IPS-18c (cell line): Measurements from ENCODE around the gene BMF.
"Not testable (repeated sequence)": the region's sequence is repeated elsewhere in the genome, so short reads cannot be mapped to it uniquely, and the experiment has no call there.

Experiments
- H3K4me3 ChIP-seq: 2 replicates; pipeline ENCODE4 v1.7.0; 2013; ENCODE audit warnings: low read depth, mild to moderate bottlenecking, low read length, moderate library complexity; ENCODE audit not compliant: insufficient read depth
- H3K9me3 ChIP-seq: one replicate; pipeline ENCODE4 v1.6.1; 2013; ENCODE audit warnings: mild to moderate bottlenecking, low read length, moderate library complexity; ENCODE audit not compliant: control insufficient read depth, insufficient read depth

Gene BMF

DNA sequence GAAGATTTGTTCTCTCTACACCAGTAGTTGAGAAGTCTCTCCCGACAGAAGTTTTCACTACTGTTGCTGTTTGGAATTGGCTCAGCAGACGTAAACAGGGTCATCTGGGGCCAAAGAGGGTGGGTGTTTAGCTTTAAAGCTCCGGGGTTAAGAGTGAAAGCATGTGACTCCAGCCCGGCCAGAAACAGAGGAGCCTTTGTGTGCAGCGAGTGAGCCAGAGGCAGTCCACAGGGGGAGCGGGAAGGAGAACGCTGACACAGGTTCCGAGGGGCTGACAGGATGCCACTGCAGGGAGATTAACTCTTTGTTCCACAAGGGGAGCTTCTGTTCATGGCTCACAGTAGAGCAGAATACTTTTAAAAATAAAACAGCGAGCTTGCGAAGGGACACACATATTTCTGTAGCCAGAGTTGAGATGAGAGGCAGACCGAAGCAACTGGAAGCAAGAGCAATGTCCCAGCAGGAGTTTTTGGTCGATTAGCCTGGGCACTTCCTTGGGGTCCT is 26.9 kb downstream of the BMF start:
- H3K4me3 ChIP-seq = peak overlapping the region; percentile 16
- H3K9me3 ChIP-seq = no peaks in the 10 kb centered on the region

DNA sequence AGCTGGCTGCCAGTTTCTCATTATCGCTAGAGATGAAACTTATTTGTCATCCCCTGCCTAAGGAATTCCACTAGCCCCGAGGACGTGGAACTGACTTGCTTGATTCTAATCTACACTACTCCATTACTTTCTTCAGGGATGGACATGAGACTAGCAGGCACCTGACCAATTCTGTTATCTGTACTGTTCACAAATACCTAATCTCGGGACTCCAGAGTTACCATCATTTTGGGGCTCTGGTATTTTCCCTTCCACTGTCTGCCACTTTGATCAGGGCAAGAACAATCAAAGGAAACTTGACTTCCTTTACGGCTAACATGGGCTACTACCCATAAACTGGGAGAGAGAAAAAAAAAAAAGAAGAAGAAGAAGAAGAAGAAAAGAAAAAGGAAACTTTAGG is 27.8 kb downstream of the BMF start:
- H3K4me3 ChIP-seq = no peak overlapping the region
- no peaks in the 10 kb centered on the region for H3K9me3 ChIP-seq

DNA sequence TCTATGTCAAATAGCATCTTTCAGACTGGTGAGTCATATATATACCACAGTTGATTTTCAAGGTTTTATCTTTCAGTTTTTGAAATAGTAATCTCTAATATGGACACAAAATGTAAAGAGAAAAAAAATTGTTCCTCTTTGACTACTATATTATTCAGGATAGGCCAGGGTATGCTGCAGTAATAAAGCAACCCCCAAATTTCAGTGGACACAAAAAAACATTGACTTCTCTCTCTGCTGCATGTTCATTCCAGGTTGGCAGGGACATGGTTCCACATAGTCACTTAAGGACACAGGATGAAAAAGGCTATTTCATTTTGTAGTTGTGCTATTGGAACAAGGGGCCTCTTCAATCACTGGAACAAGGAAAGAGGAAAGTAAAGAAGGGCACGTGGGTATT is 28.6 kb downstream of the BMF start:
- Histone ChIP-seq H3K9me3 (no peaks in the 10 kb centered on the region), H3K4me3 (no peak overlapping the region)

DNA sequence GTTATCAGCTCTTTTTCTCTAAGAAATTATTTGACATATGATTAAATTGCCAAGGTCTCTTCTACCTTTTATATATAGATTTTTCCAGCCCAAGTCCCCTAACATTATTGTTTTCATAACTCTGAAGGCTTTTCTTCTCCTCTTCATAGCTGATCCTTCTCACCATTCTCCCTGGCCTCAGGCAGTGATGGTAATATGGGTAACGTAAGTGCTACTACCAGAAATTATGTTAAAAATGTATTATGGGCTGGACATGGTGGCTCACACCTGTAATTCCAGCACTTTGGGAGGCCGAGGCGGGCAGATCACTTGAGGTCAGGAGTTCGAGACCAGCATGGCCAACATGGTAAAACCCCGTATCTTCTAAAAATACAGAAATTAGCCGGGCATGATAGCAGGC is 29.2 kb downstream of the BMF start:
- Histone ChIP-seq H3K9me3 (no peaks in the 10 kb centered on the region), H3K4me3 (no peak overlapping the region)

DNA sequence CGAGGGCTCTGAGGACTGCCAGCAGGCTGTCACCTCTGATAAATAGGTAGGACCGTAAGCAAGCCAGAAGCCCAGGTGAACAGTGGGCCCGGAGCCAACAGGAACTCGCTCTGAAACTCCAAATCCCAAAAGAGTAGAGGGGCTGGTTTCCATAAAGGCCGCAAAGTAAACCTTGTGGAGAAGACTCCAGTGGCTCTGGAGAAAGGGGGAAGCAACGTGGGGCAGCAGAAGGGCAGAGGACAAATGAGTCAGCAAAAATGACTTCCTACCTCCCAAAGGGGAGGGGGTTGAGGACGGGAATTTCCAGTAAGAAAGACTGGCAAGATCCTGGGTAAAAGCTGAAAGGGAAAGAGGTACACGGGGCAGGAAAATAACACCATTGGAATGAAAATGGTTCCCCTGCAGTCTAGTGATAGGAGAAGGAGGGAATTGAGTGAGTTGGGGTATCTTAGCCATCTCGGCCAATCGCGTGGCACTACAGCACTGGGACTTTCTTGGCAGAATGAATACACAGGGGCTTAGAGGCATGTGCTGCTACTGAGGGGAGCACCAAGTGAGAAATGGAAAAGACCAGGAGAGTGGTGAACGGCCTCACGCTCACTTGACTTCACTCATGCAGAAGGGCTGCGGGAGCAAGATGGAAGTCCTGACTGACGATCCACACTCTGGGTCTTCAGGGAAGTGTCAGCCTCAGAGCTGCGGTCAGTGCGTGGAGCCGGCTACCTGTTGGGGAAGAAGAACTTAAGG is 33.2 kb downstream of the BMF start:
- Histone ChIP-seq H3K4me3 (no peak overlapping the region), H3K9me3 (no peaks in the 10 kb centered on the region)

DNA sequence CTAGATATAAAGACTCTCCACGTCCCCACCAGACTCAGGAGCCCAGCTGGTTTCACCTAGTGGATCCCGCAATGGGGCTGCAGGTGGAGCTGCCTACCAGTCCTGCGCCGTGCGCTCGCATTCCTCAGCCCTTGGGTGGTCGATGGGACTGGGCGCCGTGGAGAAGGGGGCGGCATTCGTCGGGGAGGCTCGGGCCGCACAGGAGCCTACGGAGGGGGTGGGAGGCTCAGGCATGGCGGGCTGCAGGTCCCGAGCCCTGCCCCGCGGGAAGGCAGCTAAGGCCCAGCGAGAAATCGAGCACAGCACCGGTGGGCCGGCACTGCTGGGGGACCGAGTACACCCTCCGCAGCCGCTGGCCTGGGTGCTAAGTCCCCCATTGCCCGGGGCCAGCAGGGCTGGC is 34.0 kb downstream of the BMF start:
- H3K9me3 ChIP-seq, H3K4me3 ChIP-seq: not testable (repeated sequence)

DNA sequence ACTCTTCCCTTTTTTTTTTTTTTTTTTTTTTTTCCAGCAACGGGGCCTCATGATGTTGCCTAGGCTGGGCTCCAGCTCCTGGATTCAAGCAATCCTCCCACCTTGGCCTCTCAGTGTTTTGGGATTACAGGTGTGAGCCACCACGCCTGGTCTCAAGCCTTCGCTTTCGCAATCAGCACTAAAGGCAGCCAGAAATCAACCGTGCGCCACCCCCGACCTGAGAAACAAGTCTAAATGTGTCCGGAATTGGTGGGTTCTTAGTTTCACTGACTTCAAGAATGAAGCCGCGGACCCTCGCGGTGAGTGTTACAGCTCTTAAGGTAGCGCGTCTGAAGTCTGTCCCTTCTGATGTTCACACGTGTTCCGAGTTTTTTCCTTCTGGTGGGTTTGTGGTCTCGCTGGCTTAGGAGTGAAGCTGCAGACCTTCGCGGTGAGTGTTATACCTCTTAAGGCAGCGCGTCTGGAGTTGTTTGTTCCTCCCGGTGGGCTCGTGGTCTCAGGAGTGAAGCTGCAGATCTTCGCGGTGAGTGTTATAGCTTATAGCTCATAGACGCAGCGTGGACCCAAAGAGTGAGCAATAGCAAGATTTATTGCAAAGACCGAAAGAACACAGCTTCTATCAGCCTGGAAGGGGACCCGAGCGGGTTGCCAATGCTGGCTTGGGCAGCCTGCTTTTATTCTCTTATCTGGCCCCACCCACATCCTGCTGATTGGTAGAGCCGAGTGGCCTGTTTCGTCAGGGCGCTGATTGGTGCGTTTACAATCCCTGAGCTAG is 34.8 kb downstream of the BMF start:
- not testable (repeated sequence) for H3K4me3 ChIP-seq, H3K9me3 ChIP-seq

DNA sequence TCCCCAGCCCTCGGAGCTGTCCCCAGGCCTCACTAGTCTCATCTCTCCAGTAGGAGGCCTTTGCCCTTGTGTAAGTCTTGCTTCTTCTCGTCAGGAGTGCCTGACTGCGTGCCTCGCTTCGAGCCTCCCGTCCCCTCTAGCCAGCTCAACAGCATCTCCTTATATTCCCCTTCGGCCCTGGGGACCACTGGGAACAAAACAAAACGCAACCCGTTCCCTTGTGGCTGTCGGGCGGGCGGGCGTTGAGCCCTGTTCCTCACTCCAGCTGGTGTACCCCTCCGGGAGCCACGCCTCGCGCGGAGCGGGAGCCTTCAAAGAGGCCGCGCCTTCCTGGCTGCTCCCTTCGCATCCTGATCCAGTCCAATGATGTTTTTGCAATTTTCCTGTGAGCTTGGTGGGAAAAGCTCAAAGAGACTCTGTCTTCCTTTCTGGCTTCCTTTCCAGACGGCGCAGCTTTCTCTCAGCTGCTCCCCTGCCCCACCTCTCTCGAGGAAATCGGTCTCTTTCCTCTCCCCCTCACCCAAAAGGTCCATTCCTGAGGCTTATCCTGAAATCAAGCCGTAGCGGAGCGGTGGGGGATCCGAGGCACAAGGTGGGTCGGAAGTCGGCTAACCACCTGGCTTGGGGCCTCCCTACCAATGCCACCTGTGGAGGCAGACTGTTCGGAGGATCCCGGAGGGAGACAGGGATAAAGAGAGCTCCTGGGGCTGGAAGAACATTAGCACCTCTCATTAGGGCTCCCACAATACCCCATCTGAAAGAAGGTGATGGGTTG is 36.3 kb downstream of the BMF start:
- H3K9me3 ChIP-seq = no peaks in the 10 kb centered on the region
- no peak overlapping the region; the same call in 1 of the 2 replicates for H3K4me3 ChIP-seq

DNA sequence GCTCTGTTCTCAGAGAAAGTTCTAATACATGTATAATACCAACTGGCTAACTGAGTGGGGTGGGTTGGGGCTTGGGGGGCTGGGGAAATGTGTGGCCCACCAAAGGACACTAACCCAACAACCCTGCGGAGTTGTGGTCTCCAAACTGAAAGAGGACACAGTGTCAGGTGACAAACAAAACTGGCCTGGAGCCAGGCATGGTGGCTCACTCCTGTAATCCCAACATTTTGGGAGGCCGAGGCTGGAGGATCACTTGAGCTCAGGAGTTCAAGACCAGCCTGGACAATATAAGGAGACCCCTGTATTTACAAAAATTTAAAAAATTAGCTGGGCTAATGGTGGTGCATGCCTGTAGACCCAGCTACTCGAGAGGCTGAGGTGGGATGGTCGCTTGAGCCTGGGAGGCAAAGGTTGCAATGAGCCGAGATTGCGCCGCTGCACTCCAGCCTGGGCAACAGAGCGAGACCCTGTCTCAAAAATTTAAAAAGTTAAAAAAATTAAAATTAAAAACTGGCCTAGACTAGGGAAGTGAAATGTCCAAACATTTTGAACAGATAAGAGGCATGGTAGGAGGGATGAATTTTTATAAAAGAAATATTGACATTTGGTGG is 38.0 kb downstream of the BMF start:
- Histone ChIP-seq H3K9me3 (no peaks in the 10 kb centered on the region), H3K4me3 (no peak overlapping the region)

DNA sequence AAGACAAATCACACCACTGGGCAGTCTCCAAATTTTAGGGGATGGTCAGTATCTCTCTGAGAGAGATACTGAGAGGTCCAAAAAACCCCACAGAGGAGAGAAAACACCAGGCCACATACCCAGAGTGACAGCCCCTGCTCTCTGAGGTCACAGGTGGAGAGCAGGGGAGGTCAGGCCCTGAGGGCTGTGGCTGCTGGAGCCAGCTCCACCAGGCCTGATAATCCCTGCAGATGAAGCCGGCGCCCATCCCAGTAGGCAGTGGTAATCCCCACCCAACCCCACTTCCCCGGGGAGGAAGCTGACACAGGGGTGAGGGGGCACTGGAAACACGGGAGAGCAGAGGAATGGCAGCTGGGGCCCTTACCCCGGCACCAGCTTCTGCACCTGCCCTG is 38.5 kb downstream of the BMF start:
- Histone ChIP-seq H3K4me3 (no peak overlapping the region), H3K9me3 (no peaks in the 10 kb centered on the region)

DNA sequence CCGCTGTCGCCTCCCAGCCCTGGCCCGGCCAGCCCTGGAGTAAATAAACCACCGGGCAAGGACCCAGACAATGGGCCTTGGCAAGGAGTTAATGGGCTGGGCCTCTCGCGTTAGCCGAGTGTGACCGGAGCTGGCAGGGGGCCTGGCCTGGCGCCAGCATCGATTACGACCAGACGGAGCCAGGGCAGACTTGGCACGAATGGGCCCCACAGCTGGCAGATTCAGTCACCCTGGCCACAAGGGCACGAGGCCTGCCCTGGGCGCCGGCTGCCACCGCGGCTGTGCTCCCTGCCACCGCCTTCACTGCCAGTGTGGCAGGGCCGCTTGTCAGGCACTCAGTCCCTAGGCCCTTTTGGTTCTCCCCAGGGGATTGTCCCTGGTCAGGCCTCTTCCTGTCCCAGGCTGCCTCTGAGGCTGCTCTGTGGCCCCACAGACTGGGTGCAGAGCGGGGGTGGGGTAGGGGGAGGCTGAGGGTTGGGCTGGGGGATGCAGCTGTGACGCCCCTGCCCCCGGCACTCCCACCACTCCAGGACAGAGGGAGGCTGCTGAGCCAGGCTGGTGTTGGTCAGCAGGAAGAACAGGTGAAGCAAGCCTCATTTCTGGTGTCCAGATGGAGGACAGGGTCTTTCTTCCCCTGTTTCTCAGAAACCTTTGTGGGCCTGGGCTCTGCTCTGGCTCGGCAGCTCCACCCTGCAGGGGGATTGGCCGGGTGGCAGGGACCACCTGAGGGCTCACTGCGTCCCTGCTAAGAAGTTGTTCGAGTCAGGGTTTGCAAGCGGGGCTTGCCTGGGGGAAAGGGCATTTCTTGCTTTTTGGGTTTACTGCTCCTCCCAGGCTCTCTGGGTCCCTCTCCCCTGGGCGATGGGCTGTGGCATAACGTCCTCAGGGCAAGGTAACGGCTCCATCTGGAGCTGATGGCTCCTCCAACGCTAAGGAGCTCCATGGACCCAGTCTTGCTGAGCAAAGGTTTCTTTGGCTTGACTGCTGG is 39.2 kb downstream of the BMF start:
- Histone ChIP-seq H3K9me3 (no peaks in the 10 kb centered on the region), H3K4me3 (0 out of 2 replicates have a peak overlapping the region, but pooled peaks have one; percentile 3)

DNA sequence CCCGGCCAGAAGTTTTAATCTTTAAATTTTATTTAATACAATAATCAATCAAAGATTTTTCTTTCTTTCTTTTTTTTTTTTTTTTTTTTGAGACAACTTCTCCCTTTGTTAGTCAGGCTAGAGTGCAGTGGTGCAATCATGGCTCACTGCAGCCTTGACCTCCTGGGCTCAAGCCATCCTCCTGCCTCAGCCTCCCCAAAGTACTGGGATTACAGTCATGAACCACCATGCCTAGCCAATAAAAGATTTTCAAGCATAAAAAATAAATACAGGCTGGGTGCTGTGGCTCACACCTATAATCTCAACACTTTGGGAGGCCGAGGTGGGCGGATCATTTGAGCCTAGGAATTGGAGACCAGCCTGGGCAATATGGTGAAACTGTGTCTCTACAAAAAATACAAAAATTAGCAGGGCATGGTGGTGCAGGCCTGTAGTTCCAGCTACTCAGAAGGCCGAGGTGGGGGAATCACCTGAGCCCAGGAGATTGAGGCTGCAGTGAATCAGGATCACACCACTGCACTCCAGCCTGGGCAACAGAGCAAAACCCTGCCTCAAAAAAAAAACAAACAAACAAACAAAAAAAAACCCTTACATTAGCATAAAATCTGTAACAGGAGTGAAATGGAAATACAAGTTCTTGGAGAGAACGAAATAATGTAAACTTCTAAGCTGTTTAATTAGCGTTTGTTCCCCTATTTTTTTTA is 40.6 kb downstream of the BMF start:
- Histone ChIP-seq H3K9me3 (no peaks in the 10 kb centered on the region), H3K4me3 (no peak overlapping the region)

DNA sequence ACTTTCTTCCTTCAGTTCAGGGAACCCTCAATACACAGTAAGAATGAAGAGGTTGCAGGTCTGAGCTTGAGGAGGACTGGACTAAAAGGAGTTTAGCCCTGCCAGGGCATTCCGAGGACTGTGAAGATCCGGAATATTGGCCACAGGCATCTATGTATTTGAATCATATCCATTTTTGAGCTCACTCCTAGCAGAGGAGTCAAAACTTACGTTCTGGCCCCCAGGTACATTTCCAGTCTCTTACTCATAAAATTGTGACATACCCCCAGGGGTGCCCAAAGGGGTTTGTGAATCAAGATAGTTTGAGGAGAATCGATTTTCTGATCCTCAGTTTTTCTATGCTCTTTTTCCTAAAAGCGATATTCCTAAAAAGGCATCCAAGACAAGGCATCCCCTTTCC is 42.1 kb downstream of the BMF start:
- Histone ChIP-seq H3K4me3 (no peak overlapping the region), H3K9me3 (no peaks in the 10 kb centered on the region)

DNA sequence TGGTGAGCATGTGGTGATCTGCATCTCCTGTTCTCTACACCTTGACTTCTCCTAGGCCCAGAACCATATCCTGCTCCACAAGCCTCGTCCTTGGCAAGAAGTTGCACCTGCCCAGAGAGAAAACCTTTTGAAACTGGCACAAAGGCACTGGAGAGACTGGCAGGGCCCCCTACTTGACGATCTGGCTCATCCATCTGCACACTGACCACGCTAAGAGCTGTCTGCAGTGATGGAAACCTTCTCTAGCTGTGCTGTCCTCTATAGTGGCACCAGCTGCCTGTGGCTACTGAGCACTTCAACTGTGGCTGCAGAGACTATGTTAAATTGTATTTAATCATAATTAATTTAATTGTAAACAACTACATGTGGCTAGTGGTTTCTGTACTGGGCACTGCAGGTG is 43.5 kb downstream of the BMF start:
- H3K9me3 ChIP-seq = no peaks in the 10 kb centered on the region
- H3K4me3 ChIP-seq = no peak overlapping the region

DNA sequence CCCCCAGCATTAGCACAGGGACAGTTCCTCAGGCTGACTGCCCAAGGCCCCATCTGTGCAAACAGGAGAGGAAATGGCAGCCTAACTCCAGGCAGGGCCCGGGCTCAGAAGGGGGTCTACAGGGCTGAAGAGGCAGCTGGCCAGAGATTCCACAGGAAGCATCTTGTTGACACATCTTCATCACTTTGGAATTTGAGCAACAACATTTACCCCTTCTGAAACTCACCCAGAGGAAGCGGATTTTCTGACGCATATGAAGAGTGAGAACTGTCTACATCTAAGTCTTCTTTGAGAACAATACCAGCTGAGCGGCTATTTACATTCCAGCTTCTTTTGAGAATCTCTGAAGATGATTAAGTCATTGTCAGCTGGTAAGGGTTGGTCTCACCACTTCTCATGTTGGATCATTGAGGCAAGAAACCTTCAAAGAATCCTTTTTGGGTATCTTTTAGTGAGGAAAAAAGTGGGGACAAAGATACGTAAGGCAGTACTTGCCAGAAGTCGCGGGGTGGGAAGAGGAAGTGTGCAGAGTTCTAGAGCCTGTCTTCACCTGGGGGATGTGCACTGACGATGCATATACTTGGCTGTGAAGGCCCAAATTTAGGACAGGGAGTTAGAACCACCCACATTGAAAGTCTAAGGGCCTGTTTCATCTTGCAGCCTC is 44.3 kb downstream of the BMF start:
- Histone ChIP-seq H3K4me3 (no peak overlapping the region), H3K9me3 (no peaks in the 10 kb centered on the region)
